GM19324 (cell line): ENCODE data around the gene NOP58.
A peak's percentile ranks its signal among the peaks of the same experiment; 100 is the strongest.
"Not testable (repeated sequence)": the region's sequence is repeated elsewhere in the genome, so short reads cannot be mapped to it uniquely, and the experiment has no call there.

Experiments used
- ATAC-seq: cut with Tn5 transposase; IDR thresholded peaks from one replicate; pipeline ENCODE4 v1.9.1; 2021; ENCODE audit warnings: mild to moderate bottlenecking, moderate library complexity; ENCODE audit not compliant: unreplicated experiment, low FRiP score

NOP58 gene

GRCh38 chr2:202299712-202300111 lies 34.1 kb downstream of the NOP58 start:
- ATAC-seq: peak; percentile 52

- no peak for ATAC-seq
These were observed 40.5 kb downstream of the NOP58 start for GRCh38 chr2:202306034-202306433.

- no peak for ATAC-seq
These were observed 42.1 kb downstream of the NOP58 start for GRCh38 chr2:202307690-202308089.

GRCh38 chr2:202311823-202312388 lies 46.3 kb downstream of the NOP58 start:
- no peak for ATAC-seq

- ATAC-seq: no peak
These were observed 48.6 kb downstream of the NOP58 start for GRCh38 chr2:202314116-202314515.

GRCh38 chr2:202317080-202317857 lies 51.7 kb downstream of the NOP58 start:
- ATAC-seq: no peak

GRCh38 chr2:202320362-202320761 lies 54.8 kb downstream of the NOP58 start:
- not testable (repeated sequence) for ATAC-seq

GRCh38 chr2:202322435-202322834 lies 56.9 kb downstream of the NOP58 start:
- no peak for ATAC-seq

- ATAC-seq: no peak
These were observed 62.3 kb downstream of the NOP58 start for GRCh38 chr2:202327858-202328257.

GRCh38 chr2:202335791-202336467 lies 70.4 kb downstream of the NOP58 start:
- no peak for ATAC-seq

GRCh38 chr2:202337151-202337550 lies 71.6 kb downstream of the NOP58 start:
- ATAC-seq: no peak

- no peak for ATAC-seq
These were observed 72.3 kb downstream of the NOP58 start for GRCh38 chr2:202337706-202338346.

GRCh38 chr2:202339071-202339870 lies 73.7 kb downstream of the NOP58 start:
- no peak for ATAC-seq

GRCh38 chr2:202344178-202344577 lies 78.6 kb downstream of the NOP58 start:
- no peak for ATAC-seq

GRCh38 chr2:202346180-202346579 lies 80.6 kb downstream of the NOP58 start:
- ATAC-seq: no peak
